Heart left ventricle (tissue), 13 donors: ENCODE results near the gene FAM216B.

ENCODE experiments used
- CTCF ChIP-seq, 12 donors: fragments of 200-600 bp; sonication (generic) in 4 of 12; IDR thresholded peaks; one replicate each; pipeline versions ENCODE4 v1.5.0 to v1.8.0; 2018 to 2022; ENCODE audit warnings: antibody characterized with exemption in 12 of 12, mild to moderate bottlenecking in 5 of 12
- POLR2A ChIP-seq, 2 donors: fragments of 450-650 bp; IDR thresholded peaks; one replicate each; pipeline ENCODE4 v1.6.1; 2017; ENCODE audit warnings: antibody characterized with exemption in 2 of 2, mild to moderate bottlenecking in 2 of 2, moderate library complexity in 2 of 2
- donor health status: ischemic (EF 13 %, LVEDD 7.1; RV severe dilation, severe dysfunction).
- donor health status: DM: no; HTN: yes; CAD: no.
- donor health status: DM: no; HTN: no; CAD: no.
- donor health status: ischemic (EF 25% LVEDD 6.9; RV normal size, moderate dysfunction).
- donor health status: ischemic (EF 25% LVEDD 5.7; RV mildly dilated, moderate dysfunction).
- donor health status: ischemic (EF 35%, LVEDD 5.7; RV mildly dilated, moderate dysfunction).
- donor health status: nonischemic (EF 11% LVEDD 7.7; RV severe dilation, severe dysfunction).
- donor health status: DM: yes; HTN: yes; CAD: no.
- donor health status: PGD.
- donor health status: ischemic (EF 29% LVEDD 5.4; RV normal size, mild dysfunction).
- donor health status: nonischemic (EF 23%, LVEDD 6.1; RV moderate dilation, normal function).

DNA sequence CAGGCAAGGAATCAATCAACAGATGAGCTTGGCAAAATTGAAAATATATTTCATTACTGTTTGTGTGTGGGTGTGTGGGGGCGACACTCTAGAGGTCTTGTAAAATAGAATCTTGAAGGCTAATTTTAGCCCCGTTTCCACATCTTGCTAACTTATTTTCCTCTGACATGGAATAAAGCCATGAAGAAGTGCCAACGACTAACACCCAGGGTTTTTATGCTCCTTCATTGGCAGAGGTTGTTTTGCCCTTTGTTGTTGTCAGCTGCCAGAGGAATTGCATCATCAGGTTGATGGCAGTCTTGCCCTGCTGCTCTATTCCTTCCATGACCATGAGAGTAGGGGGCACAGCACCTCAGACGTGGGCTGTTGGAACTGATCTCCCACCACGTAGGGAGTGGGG, 30.6 kb upstream of the FAM216B start:
- no peak for TF ChIP-seq CTCF (IDR thresholded peaks at IDR 0.05)
- no peak for TF ChIP-seq POLR2A (IDR thresholded peaks at IDR 0.05)
